T follicular helper cell (primary cell): Measurements from ENCODE around the gene LGI4.

ENCODE experiments used
- DNase-seq: peaks from one replicate; pipeline ENCODE4 v3.0.0-alpha.2; 2020; ENCODE audit warnings: low read depth

The LGI4 gene

GRCh38 chr19:35085947-35086346, 48.9 kb downstream of the LGI4 start:
- no peak for DNase-seq

DNA sequence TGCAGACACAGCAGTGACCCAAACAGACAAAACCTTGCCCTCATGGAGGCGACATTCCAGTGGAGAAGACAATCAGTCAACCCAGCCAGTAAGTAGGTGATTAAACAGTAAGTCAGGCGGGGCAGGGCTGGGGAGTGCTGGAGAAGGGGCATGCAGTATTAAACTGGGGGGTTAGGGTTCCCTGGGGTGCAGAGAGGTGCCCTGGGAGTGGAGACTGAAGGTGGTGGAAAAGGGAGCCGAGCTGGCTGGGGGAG, 50.4 kb downstream of the LGI4 start:
- no peak for DNase-seq

- DNase-seq, result no peak
These were observed 51.0 kb downstream of the LGI4 start for GRCh38 chr19:35083691-35084508.

DNA sequence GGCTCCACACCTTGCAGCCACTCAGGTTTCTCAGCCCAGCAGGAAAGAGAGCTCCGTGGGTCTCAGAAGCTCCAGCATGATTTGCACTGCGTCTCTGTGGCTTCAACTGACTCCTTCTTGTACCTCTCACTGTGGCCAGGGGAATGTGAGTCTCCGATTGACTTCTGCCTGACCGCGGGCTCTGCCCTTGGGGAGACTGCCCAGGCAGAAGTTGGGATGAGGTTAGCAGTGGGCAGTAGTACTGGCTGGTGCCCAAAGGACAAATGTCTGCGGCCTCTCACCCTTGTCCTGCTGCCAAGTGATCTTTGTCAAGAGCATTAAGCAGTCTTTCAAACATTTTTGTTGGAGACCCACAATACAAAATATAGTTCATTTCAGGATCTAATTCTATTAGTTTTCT, 53.7 kb downstream of the LGI4 start:
- DNase-seq, result no peak

DNA sequence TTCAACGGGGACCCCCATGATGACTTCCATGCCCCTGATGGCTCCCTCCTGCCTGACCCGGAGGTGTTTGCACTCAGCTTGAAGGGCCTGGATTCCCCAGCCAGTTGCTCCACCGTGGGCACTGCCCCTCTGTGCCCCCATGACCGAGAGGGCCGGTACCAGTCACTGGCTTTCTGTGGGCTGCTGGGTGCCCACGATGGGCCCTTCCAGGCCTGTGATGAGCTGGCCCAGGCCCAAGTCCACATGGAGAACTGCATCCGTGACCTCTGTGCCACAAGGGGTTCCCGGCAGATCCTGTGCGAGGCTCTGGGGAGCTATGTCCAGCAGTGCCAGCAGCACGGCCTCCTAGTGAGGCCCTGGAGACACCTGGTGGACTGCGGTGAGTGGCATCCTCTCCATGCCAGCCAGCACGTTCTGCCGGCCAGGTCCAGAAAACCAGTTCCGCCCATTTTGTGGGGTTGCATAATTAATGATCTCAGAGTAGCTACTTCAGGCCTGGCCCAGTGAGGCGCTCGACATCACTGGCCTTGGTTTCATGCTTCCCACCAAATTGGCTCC, 54.2 kb downstream of the LGI4 start:
- DNase-seq, result no peak

- no peak for DNase-seq
These were observed 55.0 kb downstream of the LGI4 start for GRCh38 chr19:35079826-35080225.

DNA sequence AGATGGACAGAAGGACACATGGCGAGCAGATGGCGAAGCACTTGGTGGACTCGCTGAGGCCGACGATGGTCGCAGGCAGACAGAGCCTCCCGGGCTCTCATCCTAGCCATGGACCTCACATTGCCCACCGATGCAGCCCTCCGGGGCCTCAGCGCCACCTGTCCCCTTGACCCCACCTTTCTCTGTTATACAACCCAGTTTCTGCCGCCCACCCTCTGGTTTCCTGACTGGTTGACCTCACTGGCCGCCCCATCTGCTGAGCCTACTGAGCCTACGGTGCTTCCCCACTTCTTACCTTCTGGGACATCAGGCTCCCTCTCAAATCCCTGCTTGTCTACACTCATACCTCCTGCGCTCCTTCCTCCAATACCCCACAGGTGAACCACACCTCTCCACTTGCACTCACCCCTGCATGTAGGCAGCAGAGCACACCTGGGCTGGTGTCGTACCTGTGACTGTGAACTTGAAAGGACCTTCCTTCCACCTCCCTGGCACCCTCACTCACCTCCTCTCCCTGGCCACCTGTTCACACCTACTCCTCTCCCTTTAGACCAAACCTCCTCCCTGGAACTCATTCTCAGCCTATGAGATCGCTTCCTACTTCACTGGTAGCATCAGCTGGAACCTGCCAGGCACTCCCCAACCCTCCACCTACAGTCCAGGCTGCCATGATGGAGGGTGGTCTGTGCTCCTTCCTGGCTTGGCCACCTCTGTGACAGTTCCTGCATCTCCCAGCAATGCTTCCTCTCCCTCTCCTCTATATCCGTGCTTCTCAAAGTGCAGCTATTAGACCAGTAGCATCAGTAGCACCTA, 57.2 kb downstream of the LGI4 start:
- DNase-seq, result no peak

DNA sequence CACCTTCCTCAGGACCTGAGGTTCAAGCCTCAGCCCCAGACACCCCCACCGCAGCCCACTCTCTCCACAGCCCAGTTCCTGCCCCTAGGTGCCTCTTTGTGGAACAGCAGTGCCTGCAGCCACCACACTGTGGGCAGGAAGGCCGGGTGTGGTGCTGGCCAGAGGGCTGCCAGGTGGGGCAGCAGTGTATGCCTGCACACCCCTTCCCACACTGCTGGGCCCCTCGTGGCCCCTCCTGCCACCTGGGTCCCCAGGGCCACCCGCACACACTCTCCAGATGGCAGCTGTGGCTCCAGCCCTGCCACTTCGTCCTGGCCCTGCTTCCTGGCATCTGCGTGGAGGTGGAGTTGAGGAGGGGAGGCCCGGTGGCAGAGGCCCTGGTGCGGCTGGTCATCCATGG, 58.2 kb downstream of the LGI4 start:
- no peak for DNase-seq

- no peak for DNase-seq
These were observed 58.9 kb downstream of the LGI4 start for GRCh38 chr19:35076026-35076370.

DNA sequence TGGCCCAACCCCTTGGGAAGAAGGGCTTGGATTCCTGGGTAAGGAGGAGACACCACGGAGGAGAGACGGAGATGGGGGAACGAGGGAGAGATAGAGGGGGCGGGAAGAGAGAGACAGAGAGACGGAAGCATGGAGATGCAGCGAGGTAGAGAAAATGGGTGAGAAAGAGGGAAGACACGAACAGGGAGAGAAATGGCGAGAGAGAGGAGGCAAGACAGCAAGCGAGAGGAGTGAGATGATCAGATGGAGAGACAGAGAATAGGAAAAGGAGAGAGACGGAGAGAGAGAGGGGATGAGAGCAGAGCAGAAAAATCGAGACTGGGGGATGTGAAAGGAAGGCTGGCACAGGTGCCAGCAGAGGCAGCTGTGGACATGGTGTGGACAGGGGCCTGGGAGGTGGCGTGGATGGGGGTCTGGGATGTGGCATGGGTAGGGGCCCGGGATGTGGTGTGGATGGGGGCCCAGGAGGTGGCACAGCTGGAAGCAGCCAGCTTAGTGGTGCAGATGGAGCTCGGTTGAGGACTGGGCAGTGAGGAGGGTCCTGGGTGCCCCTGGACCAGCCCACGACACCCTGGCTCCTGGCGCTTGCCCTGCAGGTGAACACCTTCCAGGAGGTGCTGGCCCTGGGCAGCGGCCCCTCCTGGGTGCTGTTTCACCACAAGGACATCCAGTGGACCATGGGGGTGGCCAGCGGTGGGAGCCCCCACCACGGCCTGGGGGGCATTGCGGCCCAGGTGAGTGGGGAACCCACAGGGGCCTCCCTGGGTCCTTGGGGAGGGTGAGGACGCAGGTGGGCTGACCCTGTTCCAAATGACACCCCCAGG, 59.4 kb downstream of the LGI4 start:
- no peak for DNase-seq
